Globus pallidus (tissue), 1 donor: ENCODE data around the gene NAA38.

Source experiments
- DNase-seq: peaks from one replicate; pipeline ENCODE4 v3.0.0-alpha.2; 2015; ENCODE audit warnings: low spot score

Gene NAA38

DNA sequence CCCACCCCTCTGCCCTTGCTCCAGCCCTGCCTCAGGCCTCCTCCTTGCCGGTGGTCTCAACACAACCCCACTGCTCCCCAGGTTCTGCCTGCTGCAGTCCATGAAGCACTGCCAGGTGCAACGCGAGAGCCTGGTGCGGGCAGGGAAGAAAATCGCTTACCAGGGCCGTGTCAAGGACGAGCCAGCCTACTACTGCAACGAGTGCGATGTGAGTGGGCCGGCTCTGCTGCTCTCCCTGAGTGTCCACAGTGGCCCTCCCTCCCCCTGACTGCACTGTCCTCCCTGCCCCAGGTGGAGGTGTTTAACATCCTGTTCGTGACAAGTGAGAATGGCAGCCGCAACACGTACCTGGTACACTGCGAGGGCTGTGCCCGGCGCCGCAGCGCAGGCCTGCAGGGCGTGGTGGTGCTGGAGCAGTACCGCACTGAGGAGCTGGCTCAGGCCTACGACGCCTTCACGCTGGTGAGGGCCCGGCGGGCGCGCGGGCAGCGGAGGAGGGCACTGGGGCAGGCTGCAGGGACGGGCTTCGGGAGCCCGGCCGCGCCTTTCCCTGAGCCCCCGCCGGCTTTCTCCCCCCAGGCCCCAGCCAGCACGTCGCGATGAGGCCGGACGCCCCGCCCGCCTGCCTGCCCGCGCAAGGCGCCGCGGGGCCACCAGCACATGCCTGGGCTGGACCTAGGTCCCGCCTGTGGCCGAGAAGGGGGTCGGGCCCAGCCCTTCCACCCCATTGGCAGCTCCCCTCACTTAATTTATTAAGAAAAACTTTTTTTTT lies 4.3 kb downstream of the NAA38 start:
- no peak for DNase-seq

GRCh38 chr17:7852262-7852670 lies 5.1 kb downstream of the NAA38 start:
- DNase-seq: no peak

DNA sequence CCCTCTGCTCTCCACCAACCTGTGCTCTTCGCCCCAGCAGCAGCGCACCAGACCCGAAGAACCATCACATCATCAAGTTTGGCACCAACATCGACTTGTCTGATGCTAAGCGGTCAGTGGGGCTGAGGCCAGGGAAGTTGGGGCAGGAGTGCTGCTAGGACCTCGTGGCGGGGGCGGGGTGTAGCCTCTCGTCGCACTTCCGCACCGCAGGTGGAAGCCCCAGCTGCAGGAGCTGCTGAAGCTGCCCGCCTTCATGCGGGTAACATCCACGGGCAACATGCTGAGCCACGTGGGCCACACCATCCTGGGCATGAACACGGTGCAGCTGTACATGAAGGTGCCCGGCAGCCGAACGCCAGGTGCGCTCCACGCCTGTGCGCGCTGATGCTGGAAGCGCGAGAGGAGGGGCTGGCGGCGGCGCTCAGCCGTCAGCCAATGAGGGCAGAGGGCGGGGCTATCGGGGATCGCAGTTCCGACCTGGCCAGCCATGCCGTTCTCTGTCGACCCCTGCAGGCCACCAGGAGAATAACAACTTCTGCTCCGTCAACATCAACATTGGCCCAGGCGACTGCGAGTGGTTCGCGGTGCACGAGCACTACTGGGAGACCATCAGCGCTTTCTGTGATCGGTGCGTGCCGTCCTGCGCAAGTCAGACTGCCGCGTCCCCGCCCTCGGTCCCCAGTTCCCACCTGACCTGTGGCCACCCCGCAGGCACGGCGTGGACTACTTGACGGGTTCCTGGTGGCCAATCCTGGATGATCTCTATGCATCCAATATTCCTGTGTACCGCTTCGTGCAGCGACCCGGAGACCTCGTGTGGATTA lies 5.7 kb downstream of the NAA38 start:
- peak; percentile 90 for DNase-seq

- DNase-seq: no peak
These were observed 6.5 kb downstream of the NAA38 start for GRCh38 chr17:7850701-7851437.

DNA sequence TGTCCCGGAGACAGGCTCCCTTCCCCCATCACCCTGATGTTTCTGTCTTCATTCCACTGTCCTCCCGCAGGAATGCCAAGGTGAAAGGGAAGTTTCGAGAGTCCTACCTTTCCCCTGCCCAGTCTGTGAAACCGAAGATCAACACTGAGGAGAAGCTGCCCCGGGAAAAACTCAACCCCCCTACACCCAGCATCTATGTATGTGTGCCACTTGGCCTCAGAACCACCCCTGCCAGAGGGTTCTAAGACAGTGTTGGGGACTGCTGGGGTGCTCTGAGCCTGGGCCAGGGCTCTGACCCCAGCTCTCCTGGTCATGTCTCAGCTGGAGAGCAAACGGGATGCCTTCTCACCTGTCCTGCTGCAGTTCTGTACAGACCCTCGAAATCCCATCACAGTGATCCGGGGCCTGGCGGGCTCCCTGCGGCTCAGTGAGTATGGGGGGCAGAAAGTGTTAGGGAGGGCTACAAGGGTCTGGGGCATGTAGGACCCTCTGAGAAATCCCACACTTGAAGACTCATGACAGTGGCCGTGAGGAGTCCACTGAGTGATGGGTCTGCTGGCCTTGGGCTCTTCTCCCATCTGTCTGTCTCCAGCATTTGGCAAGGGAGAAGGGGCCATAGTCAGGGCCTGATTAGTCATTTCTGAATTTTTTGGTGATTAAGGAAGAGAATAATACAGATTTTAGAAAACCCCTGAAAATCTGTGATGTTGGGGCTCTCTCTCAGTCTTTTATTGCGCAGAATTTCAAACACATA lies 7.4 kb downstream of the NAA38 start:
- no peak for DNase-seq

DNA sequence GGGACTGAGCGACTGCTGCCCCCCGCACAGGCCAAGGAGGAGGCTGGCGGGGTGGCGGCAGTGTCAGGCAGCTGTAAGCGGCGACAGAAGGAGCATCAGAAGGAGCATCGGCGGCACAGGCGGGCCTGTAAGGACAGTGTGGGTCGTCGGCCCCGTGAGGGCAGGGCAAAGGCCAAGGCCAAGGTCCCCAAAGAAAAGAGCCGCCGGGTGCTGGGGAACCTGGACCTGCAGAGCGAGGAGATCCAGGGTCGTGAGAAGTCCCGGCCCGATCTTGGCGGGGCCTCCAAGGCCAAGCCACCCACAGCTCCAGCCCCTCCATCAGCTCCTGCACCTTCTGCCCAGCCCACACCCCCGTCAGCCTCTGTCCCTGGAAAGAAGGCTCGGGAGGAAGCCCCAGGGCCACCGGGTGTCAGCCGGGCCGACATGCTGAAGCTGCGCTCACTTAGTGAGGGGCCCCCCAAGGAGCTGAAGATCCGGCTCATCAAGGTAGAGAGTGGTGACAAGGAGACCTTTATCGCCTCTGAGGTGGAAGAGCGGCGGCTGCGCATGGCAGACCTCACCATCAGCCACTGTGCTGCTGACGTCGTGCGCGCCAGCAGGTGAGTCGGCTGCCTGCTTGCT lies 8.1 kb downstream of the NAA38 start:
- no peak for DNase-seq

- no peak for DNase-seq
These were observed 8.6 kb downstream of the NAA38 start for GRCh38 chr17:7848739-7849129.

GRCh38 chr17:7848131-7848579 lies 9.2 kb downstream of the NAA38 start:
- no peak for DNase-seq

DNA sequence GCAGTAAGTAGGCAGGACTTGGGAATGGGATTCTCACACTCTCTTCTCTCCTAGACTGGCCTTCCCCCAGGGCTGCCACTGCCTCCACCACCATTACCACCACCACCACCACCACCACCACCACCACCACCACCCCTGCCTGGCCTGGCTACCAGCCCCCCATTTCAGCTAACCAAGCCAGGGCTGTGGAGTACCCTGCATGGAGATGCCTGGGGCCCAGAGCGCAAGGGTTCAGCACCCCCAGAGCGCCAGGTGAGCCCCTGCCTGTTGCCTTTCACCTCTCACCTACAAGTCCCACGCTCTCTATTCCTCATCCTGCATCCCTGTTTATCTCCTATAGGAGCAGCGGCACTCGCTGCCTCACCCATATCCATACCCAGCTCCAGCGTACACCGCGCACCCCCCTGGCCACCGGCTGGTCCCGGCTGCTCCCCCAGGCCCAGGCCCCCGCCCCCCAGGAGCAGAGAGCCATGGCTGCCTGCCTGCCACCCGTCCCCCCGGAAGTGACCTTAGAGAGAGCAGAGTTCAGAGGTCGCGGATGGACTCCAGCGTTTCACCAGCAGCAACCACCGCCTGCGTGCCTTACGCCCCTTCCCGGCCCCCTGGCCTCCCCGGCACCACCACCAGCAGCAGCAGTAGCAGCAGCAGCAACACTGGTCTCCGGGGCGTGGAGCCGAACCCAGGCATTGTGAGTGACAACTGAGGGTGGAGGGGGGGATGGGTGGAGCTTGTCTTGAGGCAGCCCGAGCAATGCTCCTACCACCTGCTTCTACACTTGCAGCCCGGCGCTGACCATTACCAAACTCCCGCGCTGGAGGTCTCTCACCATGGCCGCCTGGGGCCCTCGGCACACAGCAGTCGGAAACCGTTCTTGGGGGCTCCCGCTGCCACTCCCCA lies 10.3 kb downstream of the NAA38 start:
- no peak for DNase-seq

DNA sequence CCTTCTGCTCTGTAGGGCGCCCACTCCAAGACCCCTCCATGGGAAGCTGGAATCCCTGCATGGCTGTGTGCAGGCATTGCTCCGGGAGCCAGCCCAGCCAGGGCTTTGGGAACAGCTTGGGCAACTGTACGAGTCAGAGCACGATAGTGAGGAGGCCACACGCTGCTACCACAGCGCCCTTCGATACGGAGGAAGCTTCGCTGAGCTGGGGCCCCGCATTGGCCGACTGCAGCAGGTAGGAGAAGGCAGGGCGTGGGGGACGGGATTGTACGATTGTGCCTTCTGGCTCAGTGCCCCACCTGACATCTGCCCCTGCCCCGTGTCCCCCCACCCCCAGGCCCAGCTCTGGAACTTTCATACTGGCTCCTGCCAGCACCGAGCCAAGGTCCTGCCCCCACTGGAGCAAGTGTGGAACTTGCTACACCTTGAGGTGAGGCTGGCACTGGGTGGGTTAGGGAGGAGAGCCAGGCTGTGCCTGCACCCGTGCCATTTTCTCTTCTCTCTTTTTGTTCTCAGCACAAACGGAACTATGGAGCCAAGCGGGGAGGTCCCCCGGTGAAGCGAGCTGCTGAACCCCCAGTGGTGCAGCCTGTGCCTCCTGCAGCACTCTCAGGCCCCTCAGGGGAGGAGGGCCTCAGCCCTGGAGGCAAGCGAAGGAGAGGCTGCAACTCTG lies 11.2 kb downstream of the NAA38 start:
- DNase-seq: no peak

DNA sequence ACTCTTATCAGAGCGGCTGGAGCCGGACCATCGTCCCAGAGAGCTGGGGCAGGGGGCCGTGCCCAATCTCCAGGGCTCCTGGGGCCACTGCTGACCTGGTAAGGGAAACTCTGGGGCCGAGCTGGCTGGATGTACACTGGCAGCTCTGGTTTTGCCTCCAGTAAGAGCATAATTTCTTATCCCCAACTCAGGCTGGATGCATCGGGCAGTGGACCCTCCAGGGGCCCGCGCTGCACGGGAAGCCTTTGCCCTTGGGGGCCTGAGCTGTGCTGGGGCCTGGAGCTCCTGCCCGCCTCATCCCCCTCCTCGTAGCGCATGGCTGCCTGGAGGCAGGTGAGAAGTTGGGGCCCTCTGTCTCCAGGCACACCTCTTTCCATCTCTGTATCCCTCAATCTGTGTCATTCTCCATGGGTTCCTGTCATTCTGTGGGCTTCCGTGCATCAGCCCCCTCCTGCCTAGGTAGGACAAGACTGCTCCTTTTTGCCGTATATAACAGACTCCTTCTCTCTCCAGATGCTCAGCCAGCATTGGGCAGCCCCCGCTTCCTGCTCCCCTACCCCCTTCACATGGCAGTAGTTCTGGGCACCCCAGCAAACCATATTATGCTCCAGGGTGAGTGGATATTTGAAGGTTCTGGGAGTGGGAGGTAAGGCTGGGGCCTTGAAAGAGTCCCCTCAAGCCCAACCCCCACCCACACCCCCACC lies 11.8 kb downstream of the NAA38 start:
- DNase-seq: no peak

GRCh38 chr17:7844292-7845154 lies 12.8 kb downstream of the NAA38 start:
- peak; percentile 97 for DNase-seq

DNA sequence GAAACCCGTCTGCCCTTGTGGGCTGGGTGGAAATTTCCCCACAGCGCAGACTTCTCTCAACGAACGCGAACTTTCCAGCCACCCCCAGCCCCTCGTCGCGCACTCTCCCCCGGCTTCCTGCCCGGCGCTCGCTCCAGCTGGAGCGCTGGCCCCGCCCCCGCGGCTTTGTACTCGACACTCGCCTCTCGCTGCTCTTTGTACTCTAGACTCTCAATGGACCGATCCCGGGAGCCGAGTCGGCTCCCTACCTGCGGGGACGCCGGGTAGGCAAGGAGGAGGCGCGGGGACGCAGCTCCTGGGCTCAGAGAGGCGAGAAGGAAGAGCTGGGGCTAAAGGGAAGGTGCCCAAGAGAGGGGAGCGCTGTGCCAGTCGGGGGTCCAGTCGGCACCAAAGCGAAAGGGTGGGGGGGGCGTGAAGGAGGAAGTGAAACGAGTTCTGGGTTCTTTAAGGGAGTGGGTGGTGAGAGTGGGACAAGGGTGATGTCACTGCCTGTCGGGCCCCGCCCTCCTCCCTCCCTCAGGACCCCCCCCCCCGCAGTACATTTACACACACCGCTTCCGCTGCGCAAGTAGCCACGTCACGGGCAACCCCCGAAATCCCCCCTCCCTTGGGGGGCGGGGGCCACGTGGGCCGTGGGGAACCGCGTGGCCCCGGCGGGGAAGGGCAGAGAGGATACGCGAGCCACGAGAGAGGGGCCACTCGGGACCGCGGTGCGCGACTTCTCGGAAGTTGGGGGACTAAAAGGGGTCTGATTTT lies 13.6 kb downstream of the NAA38 start:
- peak; percentile 73 for DNase-seq

- no peak for DNase-seq
These were observed 14.2 kb downstream of the NAA38 start for GRCh38 chr17:7843257-7843535.

GRCh38 chr17:7842380-7843256 lies 14.7 kb downstream of the NAA38 start:
- peak; percentile 67 for DNase-seq

- peak; percentile 89 for DNase-seq
These were observed 15.4 kb downstream of the NAA38 start for GRCh38 chr17:7841915-7842379.
